Tibial nerve (tissue), 4 donors: Measurements from ENCODE around the gene TLN1. TPM values are rescaled to one million over a fixed set of nuclear protein-coding genes. Genes with fewer than 3 reads are reported as not detected.

Experiments
- DNase-seq, 2 donors: peaks; one replicate each; pipeline ENCODE4 v3.0.0-alpha.2; 2019; ENCODE audit warnings: low spot score in 2 of 2
- H3K27ac ChIP-seq, 4 donors: fragments of 200-600 bp; sonication (generic) in 3 of 4; one replicate each; pipeline ENCODE4 v1.5.1; 2017 to 2019; ENCODE audit warnings: mild to moderate bottlenecking in 1 of 4
- H3K27me3 ChIP-seq, 2 donors: fragments of 200-600 bp; sonication (generic) in 1 of 2; one replicate each; pipeline versions ENCODE4 v1.5.1 to v1.6.0; 2017 to 2019
- H3K36me3 ChIP-seq, 3 donors: fragments of 200-600 bp; sonication (generic); one replicate each; pipeline ENCODE4 v1.5.1; 2018 to 2019
- H3K4me1 ChIP-seq, 4 donors: fragments of 200-600 bp; sonication (generic) in 3 of 4; one replicate each; pipeline ENCODE4 v1.5.1; 2017 to 2019
- H3K4me3 ChIP-seq, 4 donors: fragments of 200-600 bp; sonication (generic) in 3 of 4; one replicate each; pipeline ENCODE4 v1.5.1; 2017 to 2019; ENCODE audit warnings: mild to moderate bottlenecking in 1 of 4, moderate library complexity in 1 of 4
- H3K9me3 ChIP-seq, 4 donors: fragments of 200-600 bp; sonication (generic) in 3 of 4; one replicate each; pipeline ENCODE4 v1.5.1; 2017 to 2019
- CTCF ChIP-seq, 5 experiments: fragments of 200-600 bp in 3 of 5; fragments of 450-650 bp in 2 of 5; sonication (generic) in 3 of 5; IDR thresholded peaks; one replicate each; pipeline ENCODE4 v1.5.1; 2016 to 2019; ENCODE audit warnings: antibody characterized with exemption in 5 of 5, mild to moderate bottlenecking in 3 of 5, moderate library complexity in 2 of 5
- EP300 ChIP-seq, 2 donors: sonication (generic); formaldehyde crosslinking; IDR thresholded peaks; one replicate each; pipeline ENCODE4 v1.6.1; 2017; ENCODE audit warnings: antibody characterized with exemption in 2 of 2, mild to moderate bottlenecking in 1 of 2
- POLR2A ChIP-seq, 2 donors: fragments of 450-650 bp; IDR thresholded peaks; one replicate each; pipeline ENCODE4 v1.6.1; 2017; ENCODE audit warnings: antibody characterized with exemption in 2 of 2, mild to moderate bottlenecking in 2 of 2, moderate library complexity in 2 of 2
- WGBS, 2 donors: methylation state at CpG; one replicate each; pipeline ENCODE4 v1.1.5; 2018; 5-methylcytosine and 5-hydroxymethylcytosine counted together
- total RNA-seq, 4 donors: library from RNA; depleted of rRNA; stranded (reverse); fragments of >200 nt; gene quantifications; one replicate each; pipeline ENCODE4 v1.1.0, GENCODE V29; 2016

TLN1 gene
- total RNA-seq, 4 donors from 2014 or later: 284 to 405 (median 350) TPM

- Histone ChIP-seq H3K27ac (no peak overlapping the region), H3K27me3 (no peaks in the 10 kb centered on the region), H3K9me3 (no peaks in the 10 kb centered on the region), H3K36me3 (peaks cover 4 to 99% (median 81%) of the 10 kb centered on the region in 3 donors), H3K4me3 (no peak overlapping the region), H3K4me1 (no peaks in the 10 kb centered on the region)
- TF ChIP-seq CTCF (IDR thresholded peaks at IDR 0.05) (no peak), EP300 (IDR thresholded peaks at IDR 0.05) (no peak), POLR2A (IDR thresholded peaks at IDR 0.05) (no peak)
- DNase-seq: no peak
- 82 to 85% methylated on average over 21 of the region's 21 CpGs for WGBS, 2 donors
These were observed 20.2 kb downstream of the TLN1 start for GRCh38 chr9:35711501-35712428.

- no peaks in the 10 kb centered on the region for H3K9me3 ChIP-seq
- H3K4me3 ChIP-seq: no peak overlapping the region
- H3K27me3 ChIP-seq: no peaks in the 10 kb centered on the region
- no peak for TF ChIP-seq EP300 (IDR thresholded peaks at IDR 0.05)
- no peak for TF ChIP-seq POLR2A (IDR thresholded peaks at IDR 0.05)
- TF ChIP-seq CTCF (IDR thresholded peaks at IDR 0.05): no peak
- DNase-seq: no peak
- 86% methylated on average over 7 of the region's 7 CpGs for WGBS, 2 donors
- no peak overlapping the region for H3K27ac ChIP-seq
- H3K36me3 ChIP-seq: peaks cover 9 to 99% (median 83%) of the 10 kb centered on the region in 3 donors
- no peaks in the 10 kb centered on the region for H3K4me1 ChIP-seq
These were observed 21.0 kb downstream of the TLN1 start for GRCh38 chr9:35710818-35711500.

- Histone ChIP-seq H3K9me3 (no peaks in the 10 kb centered on the region), H3K36me3 (peaks cover 21 to 99% (median 85%) of the 10 kb centered on the region in 3 donors), H3K27ac (no peak overlapping the region), H3K4me3 (no peak overlapping the region), H3K27me3 (no peaks in the 10 kb centered on the region), H3K4me1 (no peaks in the 10 kb centered on the region)
- 93 to 95% methylated on average over 4 of the region's 4 CpGs for WGBS, 2 donors
- TF ChIP-seq CTCF (IDR thresholded peaks at IDR 0.05) (no peak), EP300 (IDR thresholded peaks at IDR 0.05) (no peak), POLR2A (IDR thresholded peaks at IDR 0.05) (no peak)
- DNase-seq: no peak
These were observed 23.8 kb downstream of the TLN1 start for GRCh38 chr9:35708146-35708545.

GRCh38 chr9:35706951-35707350, 25.0 kb downstream of the TLN1 start:
- WGBS, 2 donors: 90 to 91% methylated on average over 9 to 10 of the region's 10 CpGs
- Histone ChIP-seq H3K4me1 (no peaks in the 10 kb centered on the region), H3K27ac (no peak overlapping the region)

More at GRCh38 chr9:35706951-35707350, 25.0 kb downstream of the TLN1 start:
- DNase-seq: no peak
- H3K4me3 ChIP-seq: no peak overlapping the region
- no peaks in the 10 kb centered on the region for H3K9me3 ChIP-seq
- TF ChIP-seq EP300 (IDR thresholded peaks at IDR 0.05) (no peak), CTCF (IDR thresholded peaks at IDR 0.05) (no peak), POLR2A (IDR thresholded peaks at IDR 0.05) (no peak)
- H3K36me3 ChIP-seq: peaks cover 19 to 99% (median 83%) of the 10 kb centered on the region in 3 donors
- no peaks in the 10 kb centered on the region for H3K27me3 ChIP-seq
